Putamen (tissue), 1 donor: ENCODE results near the gene LSP1.

ENCODE experiments used
- DNase-seq: peaks from one replicate; pipeline ENCODE4 v3.0.0-alpha.2; 2016; ENCODE audit warnings: low spot score

Gene LSP1

DNA sequence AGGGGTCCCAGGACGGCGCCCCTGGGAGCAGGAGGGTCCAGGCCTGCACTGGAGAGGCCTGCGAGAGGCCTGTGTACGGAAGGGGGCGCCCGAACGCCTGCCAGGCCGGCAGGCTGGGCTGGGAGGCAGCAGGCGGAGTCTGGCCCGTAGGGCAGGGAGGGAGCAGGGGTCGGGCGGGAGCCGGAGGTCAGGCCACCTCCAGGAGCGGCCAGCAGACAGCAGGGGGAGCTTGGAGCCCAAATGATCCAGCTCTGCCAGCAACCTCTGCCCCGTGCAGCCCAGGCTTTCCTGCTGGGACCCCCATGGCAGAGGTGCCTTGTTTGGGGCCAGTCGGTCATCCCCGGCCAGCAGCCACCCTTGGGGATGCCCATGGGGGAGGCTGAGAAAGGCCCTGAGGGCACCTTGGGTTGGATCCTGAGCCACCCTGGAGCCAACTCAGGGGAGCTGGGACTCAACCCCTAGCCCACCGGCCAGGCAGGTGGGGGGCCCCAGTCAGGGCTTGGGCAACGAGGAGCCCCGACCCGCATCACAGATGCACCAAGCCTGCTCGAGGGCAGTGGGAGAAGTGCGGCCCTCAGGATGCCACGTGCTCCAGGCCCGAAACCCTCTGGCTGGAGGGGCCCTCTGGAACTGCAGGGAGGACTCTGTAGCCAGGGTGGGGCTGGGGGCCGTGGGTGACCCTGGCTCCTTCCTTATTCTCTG, 27.7 kb upstream of the LSP1 start:
- no peak for DNase-seq

DNA sequence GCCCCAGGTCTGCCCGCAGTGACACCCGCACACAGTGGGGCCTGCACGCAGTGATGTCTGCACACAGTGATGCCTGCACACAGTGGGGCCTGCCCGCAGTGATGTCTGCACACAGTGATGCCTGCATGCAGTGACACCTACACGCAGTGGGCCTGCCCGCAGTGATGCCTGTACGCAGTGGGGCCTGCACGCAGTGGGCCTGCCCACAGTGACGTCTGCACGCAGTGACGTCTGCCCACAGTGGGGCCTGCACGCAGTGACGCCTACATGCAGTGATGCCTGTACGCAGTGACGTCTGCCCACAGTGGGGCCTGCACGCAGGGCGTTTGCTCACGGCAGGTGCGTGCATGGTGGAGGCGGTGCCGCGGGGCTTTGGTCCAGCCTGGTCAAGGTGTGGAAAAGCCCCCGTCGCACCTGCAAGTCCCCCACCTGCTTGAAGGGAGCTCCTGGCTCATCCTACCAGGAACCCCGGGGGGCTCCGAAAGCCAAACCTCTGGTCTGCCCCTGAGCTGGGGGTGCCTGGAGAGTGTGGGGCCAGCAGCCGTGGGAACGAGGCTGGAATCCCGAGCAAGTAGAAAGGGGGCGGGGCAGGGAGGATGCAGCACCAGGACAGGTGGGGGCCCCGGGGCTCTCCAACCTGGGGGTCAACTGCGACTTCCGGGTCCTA, 27.0 kb upstream of the LSP1 start:
- no peak for DNase-seq

GRCh38 chr11:1826552-1827094, 26.3 kb upstream of the LSP1 start:
- no peak for DNase-seq

DNA sequence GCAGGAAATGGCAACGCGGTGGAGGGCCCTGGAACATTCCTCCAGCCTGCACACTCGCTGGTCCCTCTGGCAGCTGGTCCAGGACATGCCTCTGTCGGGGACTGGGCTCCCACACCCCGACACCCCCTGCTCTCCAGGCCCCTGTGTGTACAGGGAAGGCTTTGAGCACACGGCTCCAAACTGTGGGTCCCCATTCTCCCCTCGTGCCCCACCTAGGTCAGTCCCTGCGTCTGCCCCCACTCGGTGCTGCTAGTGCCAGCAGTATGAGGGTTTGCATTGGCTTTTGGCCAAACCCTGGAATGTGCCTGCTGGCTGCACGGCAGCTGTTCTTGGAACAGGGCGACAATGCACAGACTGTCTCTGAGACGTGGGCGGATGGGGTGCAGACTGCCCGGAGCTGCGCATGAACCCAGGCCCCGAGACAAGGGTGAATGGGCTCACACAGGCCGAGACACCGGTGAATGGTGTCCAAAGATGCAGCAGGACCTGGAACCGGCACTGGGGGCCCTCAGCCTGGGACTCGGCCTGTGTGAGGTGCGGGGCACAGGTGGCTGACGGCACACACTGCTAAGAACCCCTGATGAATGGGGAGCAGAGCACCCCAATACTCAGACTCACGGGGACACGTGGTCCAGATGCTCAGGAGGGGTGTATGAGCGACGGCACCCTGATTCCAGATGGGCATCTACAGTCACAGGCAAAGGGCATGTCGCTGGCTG, 25.6 kb upstream of the LSP1 start:
- peak; percentile 39 for DNase-seq

DNA sequence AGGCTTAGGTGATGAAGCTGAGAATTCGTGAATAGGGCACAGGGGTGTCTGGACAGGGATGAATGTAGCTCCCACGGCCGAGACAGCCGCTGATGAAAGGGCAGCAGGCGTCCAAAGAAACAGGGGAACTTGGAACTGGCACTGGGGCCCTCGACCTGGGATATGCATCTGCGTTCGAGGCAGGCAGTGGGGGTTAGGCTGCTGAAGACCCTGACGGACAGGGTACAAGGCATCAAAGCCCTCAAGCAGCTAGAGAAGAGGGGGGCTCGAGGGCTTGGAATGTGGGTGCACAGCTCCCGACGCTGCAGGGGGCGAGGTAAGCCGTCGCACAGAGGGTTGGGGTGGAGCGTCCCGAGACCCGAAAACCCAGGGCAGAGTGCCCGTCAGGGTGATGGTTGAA, 25.0 kb upstream of the LSP1 start:
- DNase-seq: no peak

GRCh38 chr11:1828542-1828941, 24.3 kb upstream of the LSP1 start:
- DNase-seq: no peak

DNA sequence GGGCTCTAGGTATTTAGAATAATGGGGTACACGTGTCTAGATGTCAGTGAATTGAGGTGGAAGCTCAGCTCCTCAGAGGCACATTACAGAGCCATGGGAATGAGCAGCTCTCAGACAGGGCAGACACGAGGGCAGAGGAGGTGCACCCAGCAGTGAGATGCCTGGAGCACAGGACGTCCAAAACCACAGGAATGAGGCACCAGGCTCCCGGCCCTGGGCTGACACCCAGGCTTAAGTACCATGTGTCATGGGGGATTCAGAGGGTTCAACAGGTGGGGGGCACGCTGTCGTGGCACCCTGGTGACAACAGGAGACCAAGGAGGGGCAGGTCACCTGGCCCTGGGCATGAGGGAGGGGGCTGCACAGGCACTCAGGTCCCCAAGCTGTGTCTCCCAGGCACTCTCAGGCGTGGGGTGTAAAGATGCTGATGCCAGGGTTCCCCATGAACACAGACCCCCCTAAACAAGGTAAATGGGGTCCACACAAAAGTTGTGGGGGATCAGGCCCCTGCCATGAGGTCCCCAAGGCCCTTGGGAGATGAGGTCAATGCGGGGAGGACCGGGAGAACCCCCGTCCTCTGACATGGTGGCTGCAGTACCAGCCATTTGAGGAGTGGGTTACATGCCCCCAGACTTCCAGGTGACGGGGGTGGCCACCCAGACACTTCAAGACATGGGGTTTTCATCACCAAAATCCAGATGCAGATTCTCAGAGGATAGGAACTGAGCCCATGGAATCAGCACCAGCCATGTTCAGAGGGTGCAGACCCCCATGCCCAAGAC, 23.7 kb upstream of the LSP1 start:
- DNase-seq: no peak

- no peak for DNase-seq
Measured at GRCh38 chr11:1830004-1830321, 22.9 kb upstream of the LSP1 start.

GRCh38 chr11:1830322-1831223, 22.3 kb upstream of the LSP1 start:
- no peak for DNase-seq

DNA sequence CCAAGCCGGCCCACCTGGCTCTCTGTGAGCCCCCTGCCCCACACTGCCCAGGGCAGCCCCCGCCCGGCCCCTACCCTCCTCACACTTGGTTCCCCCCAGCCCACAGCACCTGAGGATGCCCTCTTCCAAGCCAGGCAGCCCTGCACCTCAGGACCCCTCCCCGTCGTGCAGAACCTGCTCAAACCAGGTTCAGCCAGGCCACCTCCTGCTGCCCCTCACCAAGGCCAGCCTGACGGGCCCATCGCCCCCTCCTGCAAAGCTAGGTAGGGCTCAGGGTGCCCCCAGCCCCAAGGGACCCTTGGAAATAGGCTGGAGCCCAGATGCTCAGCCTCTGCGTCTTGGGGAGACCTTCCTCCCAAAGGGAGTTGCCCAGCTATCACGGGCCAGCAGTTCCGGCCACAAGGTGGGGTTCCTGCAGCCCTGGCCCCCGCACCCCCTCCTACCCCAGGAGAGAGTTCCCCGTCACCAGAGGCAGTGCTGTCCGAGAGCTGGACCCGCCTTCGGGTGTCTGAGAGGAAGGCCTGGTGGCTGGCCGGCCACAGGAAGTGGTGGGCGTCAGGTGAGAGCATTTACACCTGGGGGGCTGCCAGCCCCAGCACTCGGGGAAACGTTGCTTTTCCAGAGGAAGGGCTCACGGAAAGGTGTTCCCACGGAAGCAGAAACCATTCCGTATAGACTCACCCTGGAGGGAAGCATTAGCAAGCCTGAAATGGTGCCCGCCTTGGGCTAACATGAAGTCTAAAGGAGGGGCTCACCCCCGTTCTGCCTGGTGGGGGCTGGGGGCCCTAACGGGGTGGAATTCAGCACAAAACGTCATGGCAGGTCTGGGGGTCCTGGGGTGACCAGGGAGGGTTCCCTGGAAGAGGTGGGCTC, 21.3 kb upstream of the LSP1 start:
- DNase-seq: no peak

- DNase-seq: no peak
Measured at GRCh38 chr11:1832211-1832919, 20.5 kb upstream of the LSP1 start.

GRCh38 chr11:1832920-1833295, 20.0 kb upstream of the LSP1 start:
- no peak for DNase-seq

- DNase-seq: no peak
Measured at GRCh38 chr11:1834062-1834610, 18.7 kb upstream of the LSP1 start.

DNA sequence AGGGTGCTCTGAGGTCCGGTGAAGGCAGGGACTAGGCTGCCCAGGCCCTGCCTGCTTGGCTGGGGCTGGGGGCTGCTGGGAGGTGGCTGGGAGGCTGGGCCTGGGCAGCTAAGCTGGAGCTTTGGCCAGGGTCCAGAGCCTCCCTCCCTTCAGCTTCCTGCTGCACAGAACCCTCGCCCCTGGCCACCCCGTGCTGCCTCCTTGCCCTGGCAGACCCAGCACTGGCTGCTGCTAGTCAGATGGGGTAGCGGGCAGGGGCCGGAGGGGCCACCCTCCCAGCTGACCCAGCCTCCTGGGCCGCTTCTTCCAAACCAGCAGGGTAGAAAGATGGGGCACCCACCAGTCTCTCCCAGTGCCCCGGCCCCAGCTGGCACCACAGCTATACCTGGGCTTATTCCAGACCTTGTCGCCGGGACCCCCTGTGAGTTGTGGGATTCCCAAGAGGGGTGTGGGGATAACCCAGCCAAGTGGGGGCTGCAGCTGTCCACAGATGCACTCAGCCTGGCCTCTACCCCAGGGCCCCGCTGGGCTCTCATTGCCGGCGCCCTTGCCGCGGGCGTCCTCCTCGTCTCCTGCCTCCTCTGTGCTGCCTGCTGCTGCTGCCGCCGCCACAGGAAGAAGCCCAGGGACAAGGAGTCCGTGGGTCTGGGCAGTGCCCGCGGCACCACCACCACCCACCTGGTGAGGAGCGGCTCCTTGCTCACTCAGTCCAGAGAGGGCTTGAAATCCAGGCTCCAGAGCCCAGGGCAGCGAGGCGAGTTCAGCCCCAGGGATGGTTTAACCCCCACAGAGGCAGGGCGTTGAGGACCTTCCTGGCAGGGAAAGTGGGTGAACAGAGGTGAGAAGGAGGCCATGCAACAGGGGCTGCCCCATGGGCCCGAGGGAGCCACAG, 17.9 kb upstream of the LSP1 start, which contains the start of gene SYT8:
TSS of gene SYT8 (plus strand) at position 212 of the 892 bp plus-strand sequence. CDS start at position 328, 116 bp downstream.
- no peak for DNase-seq

- DNase-seq: no peak
Measured at GRCh38 chr11:1835671-1836010, 17.2 kb upstream of the LSP1 start.

GRCh38 chr11:1836011-1836945, 16.6 kb upstream of the LSP1 start:
- no peak for DNase-seq
